ENCODE results near the gene BNC2.

BNC2 gene

GRCh38 chr9:16628413-16628812 lies 242.1 kb downstream of the BNC2 start:
- TF ChIP-seq CEBPB (IDR thresholded peaks at IDR 0.05) (no peak), EP300 (IDR thresholded peaks at IDR 0.05; ENCODE audit: borderline replicate concordance) (no peak)

- TF ChIP-seq CEBPB (IDR thresholded peaks at IDR 0.05) (no peak), REST (IDR thresholded peaks at IDR 0.05; ENCODE audit: low read depth) (no peak), ZBTB7A (IDR thresholded peaks at IDR 0.05; ENCODE audit: low read depth) (no peak), NFIC (IDR thresholded peaks at IDR 0.05) (no peak), RAD21 (IDR thresholded peaks at IDR 0.05; ENCODE audit: low read depth) (no peak), EGR1 (IDR thresholded peaks at IDR 0.05) (no peak), TCF12 (IDR thresholded peaks at IDR 0.05; ENCODE audit: low read depth) (no peak), MAX (IDR thresholded peaks at IDR 0.05) (no peak), TAF1 (IDR thresholded peaks at IDR 0.05; ENCODE audit: low read depth) (no peak), FOXM1 (IDR thresholded peaks at IDR 0.05; ENCODE audit: borderline replicate concordance, low read depth) (no peak)
Observed at GRCh38 chr9:16627967-16628366, 242.5 kb downstream of the BNC2 start.

- TF ChIP-seq CREB1 (IDR thresholded peaks at IDR 0.05; ENCODE audit: low read depth) (no peak), RAD21 (IDR thresholded peaks at IDR 0.05; ENCODE audit: low read depth) (no peak), NFIC (IDR thresholded peaks at IDR 0.05) (no peak), FOXM1 (IDR thresholded peaks at IDR 0.05; ENCODE audit: borderline replicate concordance, low read depth) (no peak), REST (IDR thresholded peaks at IDR 0.05; ENCODE audit: low read depth) (no peak), ZBTB7A (IDR thresholded peaks at IDR 0.05; ENCODE audit: low read depth) (no peak), TAF1 (IDR thresholded peaks at IDR 0.05; ENCODE audit: low read depth) (no peak)
Observed at GRCh38 chr9:16627521-16627920, 242.9 kb downstream of the BNC2 start.

- TF ChIP-seq TEAD4 (IDR thresholded peaks at IDR 0.05) (no peak; the same call in 1 of the 2 replicates), RAD21 (IDR thresholded peaks at IDR 0.05; ENCODE audit: low read depth) (no peak; the same call in 1 of the 2 replicates), NFIC (IDR thresholded peaks at IDR 0.05) (no peak), REST (IDR thresholded peaks at IDR 0.05; ENCODE audit: low read depth) (no peak), MAX (IDR thresholded peaks at IDR 0.05) (peak; percentile 25; the same call in 1 of the 2 replicates)
Observed at GRCh38 chr9:16626577-16627130, 243.8 kb downstream of the BNC2 start.

- TF ChIP-seq TEAD4 (IDR thresholded peaks at IDR 0.05) (no peak), EP300 (IDR thresholded peaks at IDR 0.05; ENCODE audit: borderline replicate concordance) (no peak), TAF1 (IDR thresholded peaks at IDR 0.05; ENCODE audit: low read depth) (no peak), TCF12 (IDR thresholded peaks at IDR 0.05; ENCODE audit: low read depth) (no peak)
Observed at GRCh38 chr9:16625811-16626210, 244.7 kb downstream of the BNC2 start.

GRCh38 chr9:16625161-16625631 lies 245.3 kb downstream of the BNC2 start:
- TF ChIP-seq TAF1 (IDR thresholded peaks at IDR 0.05; ENCODE audit: low read depth) = no peak
- no peak for TF ChIP-seq RAD21 (IDR thresholded peaks at IDR 0.05; ENCODE audit: low read depth)
- TF ChIP-seq TCF12 (IDR thresholded peaks at IDR 0.05; ENCODE audit: low read depth) = no peak
- TF ChIP-seq ZBTB7A (IDR thresholded peaks at IDR 0.05; ENCODE audit: low read depth) = no peak
- no peak for TF ChIP-seq EP300 (IDR thresholded peaks at IDR 0.05; ENCODE audit: borderline replicate concordance)
- no peak for TF ChIP-seq YY1 (IDR thresholded peaks at IDR 0.05; ENCODE audit: low read depth)
- no peak for TF ChIP-seq NFIC (IDR thresholded peaks at IDR 0.05)
- TF ChIP-seq CREB1 (IDR thresholded peaks at IDR 0.05; ENCODE audit: low read depth) = no peak

Measured in Ishikawa (cell line).